OCI-LY7 (cell line): ENCODE data around the gene SPX.

ENCODE experiments used
- CTCF ChIP-seq: fragments of 200-600 bp; sonication (generic); conservative IDR thresholded peaks from 2 replicates; pipeline ENCODE4 v1.5.1; 2014; ENCODE audit warnings: mild to moderate bottlenecking, antibody characterized with exemption, low read length, moderate library complexity, mixed read lengths
- EZH2phosphoT487 ChIP-seq: fragments of 200-600 bp; sonication (generic); IDR thresholded peaks from 2 replicates; pipeline ENCODE4 v1.6.1; 2018; ENCODE audit warnings: low read depth, borderline replicate concordance, mild to moderate bottlenecking, mixed run types, antibody characterized with exemption, low read length, moderate library complexity, mixed read lengths

- TF ChIP-seq CTCF (no peak), EZH2phosphoT487 (no peak)
These were observed 4.6 kb upstream of the SPX start for GRCh38 chr12:21521541-21521940.
